Pancreas (tissue), 10 donors: ENCODE measurements around the gene PIH1D1. TPM values are rescaled to one million over a fixed set of nuclear protein-coding genes. Genes with fewer than 3 reads are reported as not detected.

ENCODE experiments used
- ATAC-seq, 4 donors: fragments of 200-7000 bp; cut with Tn5 transposase; one replicate each; pipeline versions ENCODE4 v1.8.0 to v1.9.1; 2020; ENCODE audit warnings: mild to moderate bottlenecking in 4 of 4, moderate library complexity in 4 of 4
- DNase-seq, 6 donors: peaks; one replicate each; pipeline ENCODE4 v3.0.0-alpha.2; 2020
- FAIRE-seq: peaks from 2 replicates; lab custom pipeline; 2012; peaks lifted over from hg19 to GRCh38; lab: Jason Lieb, UNC
- H3K27ac ChIP-seq, 4 donors: fragments of 200-600 bp; sonication (generic); 1 replicate in 3 of 4; 2 replicates in 1 of 4; pipeline versions ENCODE4 v1.5.0 to v1.8.0; 2020
- H3K27me3 ChIP-seq, 4 donors: fragments of 200-600 bp; one replicate each; pipeline ENCODE4 v1.8.0; 2021
- H3K36me3 ChIP-seq, 3 donors: fragments of 200-600 bp; sonication (generic) in 1 of 3; one replicate each; pipeline versions ENCODE4 v1.5.0 to v1.8.0; 2020 to 2021
- H3K4me1 ChIP-seq, 3 donors: fragments of 200-600 bp; one replicate each; pipeline ENCODE4 v1.8.0; 2021
- H3K4me3 ChIP-seq, 4 donors: fragments of 200-600 bp; sonication (generic) in 2 of 4; one replicate each; pipeline versions ENCODE4 v1.5.0 to v1.8.0; 2020 to 2021
- H3K9me3 ChIP-seq, 4 donors: fragments of 200-600 bp; one replicate each; pipeline ENCODE4 v1.8.0; 2021
- CTCF ChIP-seq, 4 donors: fragments of 200-600 bp; sonication (generic) in 3 of 4; IDR thresholded peaks; one replicate each; pipeline versions ENCODE4 v1.5.0 to v1.8.0; 2021; ENCODE audit warnings: antibody characterized with exemption in 4 of 4
- WGBS, 2 donors: extraction: QIAGEN DNeasy Blood & Tissue Kit; methylation state at CpG; one replicate each; pipeline ENCODE4 v1.1.7; 2013; 5-methylcytosine and 5-hydroxymethylcytosine counted together
- intact Hi-C, 3 donors: fragments of 100-400 bp; cut with DNase I; formaldehyde crosslinking; loops; one replicate each; pipeline versions ENCODE4 v1.11.1 to v1.14.2; 2022
- polyA plus RNA-seq, 2 donors: library from polyadenylated mRNA; stranded (reverse); fragments of 200-250 nt; gene quantifications; one replicate each; pipeline ENCODE4 v1.2.3, GENCODE V29; 2013
- total RNA-seq, 6 donors: library from RNA; stranded (reverse); fragmentation: NEBNext Ultra II Directional in 4 of 6; extraction: Animal tissue kit (Norgen Biotek cat#: 25700) in 4 of 6; gene quantifications; one replicate each; pipeline versions ENCODE4 v1.2.1 to v1.2.4, GENCODE V29; 2021 to 2023
- donor health status: healthy with polysubstance abuse.
- donor health status: DM: no; HTN: no; CAD: no; lungs with moderate emphysema.
- donor health status: DM: no; HTN: no; CAD: no.
- donor health status: control.
- donor health status: control.
- donor health status: Bipolar disorder and iron deficiency.
- donor health status: DM: yes; HTN: yes; CAD: no.
- donor health status: DM: no; HTN: no; CAD: no.
- donor health status: DM: no; HTN: no; CAD: no.
- donor health status: DM: yes; HTN: yes; CAD: no.

The PIH1D1 gene
- total and polyA plus RNA-seq, 8 donors = 34.2 to 110 (median 38.4) TPM

- Histone ChIP-seq H3K27ac (peak overlapping the region in 1 of 4 donors; percentile 5), H3K36me3 (peaks cover 0 to 12% (median 0%) of the 10 kb centered on the region in 3 donors), H3K4me3 (no peak overlapping the region), H3K4me1 (peaks cover 0 to 4% (median 0%) of the 10 kb centered on the region in 3 donors), H3K27me3 (no peaks in the 10 kb centered on the region), H3K9me3 (no peaks in the 10 kb centered on the region)
- no peak for DNase-seq
- no peak for ATAC-seq
- intact Hi-C loops = no loop called here
- WGBS, 2 donors = 93 to 95% methylated on average over 5 of the region's 5 CpGs
- TF ChIP-seq CTCF (IDR thresholded peaks at IDR 0.05) = no peak
- no peak for FAIRE-seq
Observed at GRCh38 chr19:49458567-49458903, 6.9 kb upstream of the PIH1D1 start.

- 86 to 92% methylated on average over 5 of the region's 5 CpGs for WGBS, 2 donors
- ATAC-seq (no peak), DNase-seq (no peak), FAIRE-seq (no peak)
- TF ChIP-seq CTCF (IDR thresholded peaks at IDR 0.05) = no peak
- Histone ChIP-seq H3K4me1 (peaks cover 0 to 4% (median 0%) of the 10 kb centered on the region in 3 donors), H3K4me3 (no peak overlapping the region), H3K27ac (peak overlapping the region in 1 of 4 donors; percentile 41), H3K27me3 (no peaks in the 10 kb centered on the region), H3K9me3 (no peaks in the 10 kb centered on the region), H3K36me3 (peaks cover 0 to 12% (median 0%) of the 10 kb centered on the region in 3 donors)
- intact Hi-C loops = no loop called here
Observed at GRCh38 chr19:49456326-49456725, 4.7 kb upstream of the PIH1D1 start.

GRCh38 chr19:49455773-49456172 lies 4.2 kb upstream of the PIH1D1 start:
- no peak overlapping the region for H3K27ac ChIP-seq
- H3K4me1 ChIP-seq = peaks cover 0 to 4% (median 0%) of the 10 kb centered on the region in 3 donors

GRCh38 chr19:49453757-49454240 lies 2.2 kb upstream of the PIH1D1 start:
- DNase-seq (no peak), FAIRE-seq (no peak), ATAC-seq (no peak)
- intact Hi-C loops = no loop called here
- Histone ChIP-seq H3K27ac (peak overlapping the region; percentile 85 to 95 (median 88)), H3K9me3 (no peaks in the 10 kb centered on the region), H3K4me1 (peaks cover 0 to 7% (median 5%) of the 10 kb centered on the region in 3 donors), H3K36me3 (no peaks in the 10 kb centered on the region), H3K4me3 (peak overlapping the region; percentile 41 to 63 (median 54)), H3K27me3 (no peaks in the 10 kb centered on the region)
- 26 to 31% methylated on average over 10 of the region's 10 CpGs for WGBS, 2 donors
- TF ChIP-seq CTCF (IDR thresholded peaks at IDR 0.05) = no peak

More at GRCh38 chr19:49455773-49456172, 4.2 kb upstream of the PIH1D1 start:
- no peak for DNase-seq
- no peak for TF ChIP-seq CTCF (IDR thresholded peaks at IDR 0.05)
- no peak for ATAC-seq
- no peaks in the 10 kb centered on the region for H3K9me3 ChIP-seq
- peaks cover 0 to 12% (median 0%) of the 10 kb centered on the region in 3 donors for H3K36me3 ChIP-seq
- H3K4me3 ChIP-seq = no peak overlapping the region
- FAIRE-seq = no peak
- intact Hi-C loops = no loop called here
- H3K27me3 ChIP-seq = no peaks in the 10 kb centered on the region
- 70 to 82% methylated on average over 5 of the region's 5 CpGs for WGBS, 2 donors

GRCh38 chr19:49453013-49453756 lies 1.6 kb upstream of the PIH1D1 start, which contains the start of gene ALDH16A1:
Gene ALDH16A1 (plus strand): TSS chr19:49453225. CDS start chr19:49453332, 107 bp downstream.
- peak within 1 kb of the TSS; percentile 85 to 95 (median 88) for H3K27ac ChIP-seq
- H3K36me3 ChIP-seq = no peaks in the 10 kb centered on the region
- H3K4me3 ChIP-seq = peak within 1 kb of the TSS; percentile 41 to 63 (median 54)
- TF ChIP-seq CTCF (IDR thresholded peaks at IDR 0.05) = no peak
- 0 to 1% methylated on average over 66 of the region's 66 CpGs for WGBS, 2 donors
- no peaks in the 10 kb centered on the region for H3K9me3 ChIP-seq
- no peak for FAIRE-seq
- peak; percentile 86 to 91 (median 87) for ATAC-seq
- peak; percentile 97 to 99 (median 98) for DNase-seq
- H3K4me1 ChIP-seq = peaks cover 0 to 7% (median 5%) of the 10 kb centered on the region in 3 donors
- intact Hi-C loops = no loop called here
- no peaks in the 10 kb centered on the region for H3K27me3 ChIP-seq
